Measurements from ENCODE around the gene HK1. TPM values are rescaled to one million over a fixed set of nuclear protein-coding genes. Genes with fewer than 3 reads are reported as not detected.
A peak's percentile ranks its signal among the peaks of the same experiment; 100 is the strongest.

The HK1 gene
- total RNA-seq, 4 donors from 2014 or later: 27.3 to 54.0 (median 30.1) TPM

DNA sequence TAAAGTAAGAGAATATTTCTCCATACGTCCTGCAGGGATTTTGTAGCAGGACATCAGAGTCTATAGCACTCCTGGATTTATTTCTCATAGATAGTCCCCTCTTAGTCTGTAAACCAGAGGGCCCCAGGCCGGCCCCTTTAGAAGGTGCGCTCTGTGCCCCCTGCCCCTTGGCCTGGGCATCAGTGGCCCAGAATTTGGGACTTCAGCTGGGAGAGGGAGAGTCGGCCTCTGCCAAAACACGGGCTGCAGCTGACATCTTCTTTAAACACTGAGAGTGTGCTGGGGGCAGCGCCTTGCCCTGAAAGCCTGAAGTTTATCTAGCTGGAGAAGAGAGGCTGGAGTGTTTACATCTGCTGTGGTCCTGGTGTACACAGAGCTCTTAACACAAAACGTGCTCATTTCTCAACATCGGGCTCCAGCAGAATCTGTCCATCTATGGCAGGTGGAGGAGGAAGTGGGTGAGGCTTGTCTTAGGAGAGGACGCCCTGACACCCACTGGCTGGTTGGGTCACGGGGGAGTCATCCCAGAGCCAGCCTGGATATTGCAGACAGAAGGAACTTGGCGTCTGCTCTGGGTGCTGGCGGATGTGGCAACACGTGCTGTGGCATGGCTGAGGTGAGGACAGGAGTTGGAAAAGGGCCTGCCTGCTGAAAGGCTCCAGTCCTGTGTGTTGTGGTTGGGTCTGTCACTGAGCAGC, 143.5 kb downstream of the HK1 start:
- H3K4me3 ChIP-seq: no peak overlapping the region
- 73 to 74% methylated on average over 13 of the region's 13 CpGs for WGBS, 2 donors

DNA sequence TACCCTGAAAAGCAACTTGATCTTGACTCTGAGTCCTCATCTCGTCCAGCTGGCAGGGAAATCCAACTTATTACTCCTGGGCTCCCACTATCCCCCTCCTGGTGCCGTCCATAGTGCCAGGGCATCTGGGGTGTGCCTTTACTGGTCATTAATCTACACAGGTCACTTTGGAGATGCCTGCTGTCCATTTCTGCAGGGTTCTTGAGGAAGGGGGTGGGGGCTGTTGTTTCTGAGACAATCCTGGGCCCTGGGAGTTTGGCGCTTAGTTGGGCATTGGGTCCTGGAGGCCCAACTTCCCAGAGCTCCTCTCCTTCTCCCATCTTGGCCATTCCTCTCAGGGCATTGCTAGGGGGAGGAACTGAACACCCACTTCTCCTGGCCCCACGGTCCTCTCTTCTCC, 144.4 kb downstream of the HK1 start:
- Histone ChIP-seq H3K4me3 (no peak overlapping the region), H3K9me3 (no peaks in the 10 kb centered on the region), H3K4me1 (peaks cover 0 to 6% (median 0%) of the 10 kb centered on the region in 4 donors), H3K27ac (no peak overlapping the region), H3K27me3 (no peaks in the 10 kb centered on the region), H3K36me3 (no peaks in the 10 kb centered on the region)
- 79 to 91% methylated on average over 4 of the region's 4 CpGs for WGBS, 2 donors
- DNase-seq (ENCODE audit: low spot score in 2 of 2): no peak
- TF ChIP-seq EP300 (IDR thresholded peaks at IDR 0.05) (no peak), POLR2A (IDR thresholded peaks at IDR 0.05) (no peak)
- TF ChIP-seq, protein P1, sequence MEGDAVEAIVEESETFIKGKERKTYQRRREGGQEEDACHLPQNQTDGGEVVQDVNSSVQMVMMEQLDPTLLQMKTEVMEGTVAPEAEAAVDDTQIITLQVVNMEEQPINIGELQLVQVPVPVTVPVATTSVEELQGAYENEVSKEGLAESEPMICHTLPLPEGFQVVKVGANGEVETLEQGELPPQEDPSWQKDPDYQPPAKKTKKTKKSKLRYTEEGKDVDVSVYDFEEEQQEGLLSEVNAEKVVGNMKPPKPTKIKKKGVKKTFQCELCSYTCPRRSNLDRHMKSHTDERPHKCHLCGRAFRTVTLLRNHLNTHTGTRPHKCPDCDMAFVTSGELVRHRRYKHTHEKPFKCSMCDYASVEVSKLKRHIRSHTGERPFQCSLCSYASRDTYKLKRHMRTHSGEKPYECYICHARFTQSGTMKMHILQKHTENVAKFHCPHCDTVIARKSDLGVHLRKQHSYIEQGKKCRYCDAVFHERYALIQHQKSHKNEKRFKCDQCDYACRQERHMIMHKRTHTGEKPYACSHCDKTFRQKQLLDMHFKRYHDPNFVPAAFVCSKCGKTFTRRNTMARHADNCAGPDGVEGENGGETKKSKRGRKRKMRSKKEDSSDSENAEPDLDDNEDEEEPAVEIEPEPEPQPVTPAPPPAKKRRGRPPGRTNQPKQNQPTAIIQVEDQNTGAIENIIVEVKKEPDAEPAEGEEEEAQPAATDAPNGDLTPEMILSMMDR (IDR thresholded peaks at IDR 0.05): no peak

More for the DNA sequence above, 143.5 kb downstream of the HK1 start:
- Histone ChIP-seq H3K4me1 (peaks cover 0 to 6% (median under 1%) of the 10 kb centered on the region in 4 donors), H3K27me3 (no peaks in the 10 kb centered on the region), H3K27ac (no peak overlapping the region), H3K9me3 (no peaks in the 10 kb centered on the region), H3K36me3 (no peaks in the 10 kb centered on the region)
- TF ChIP-seq POLR2A (IDR thresholded peaks at IDR 0.05) (no peak), EP300 (IDR thresholded peaks at IDR 0.05) (no peak)
- TF ChIP-seq, protein P1 (IDR thresholded peaks at IDR 0.05): no peak
- DNase-seq (ENCODE audit: low spot score in 2 of 2): no peak

DNA sequence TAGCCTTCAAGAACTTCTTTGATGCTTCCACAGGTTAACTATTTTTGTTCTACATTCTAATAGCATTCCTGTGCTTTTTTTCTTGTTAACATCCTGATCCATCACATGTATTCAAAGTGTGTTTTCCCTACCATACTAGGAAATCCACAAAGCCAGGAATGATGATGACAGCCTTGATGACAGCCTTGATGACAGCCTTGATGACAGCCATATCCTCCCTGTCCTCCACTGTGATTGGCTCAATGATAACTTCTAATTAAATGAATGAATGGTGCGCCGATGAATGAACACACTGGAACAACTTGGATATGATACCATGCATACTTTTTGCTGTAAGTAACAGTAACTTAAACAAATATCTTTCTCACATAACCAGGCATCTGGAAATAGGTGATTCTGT, 146.7 kb downstream of the HK1 start:
- no peak for DNase-seq (ENCODE audit: low spot score in 2 of 2)
- 97 to 100% methylated on average over 2 of the region's 2 CpGs for WGBS, 2 donors
- Histone ChIP-seq H3K4me3 (no peak overlapping the region), H3K4me1 (no peaks in the 10 kb centered on the region), H3K27ac (no peak overlapping the region), H3K36me3 (no peaks in the 10 kb centered on the region), H3K9me3 (no peaks in the 10 kb centered on the region), H3K27me3 (no peaks in the 10 kb centered on the region)
- TF ChIP-seq EP300 (IDR thresholded peaks at IDR 0.05) (no peak), POLR2A (IDR thresholded peaks at IDR 0.05) (no peak)
- TF ChIP-seq, protein P1 (IDR thresholded peaks at IDR 0.05): no peak

DNA sequence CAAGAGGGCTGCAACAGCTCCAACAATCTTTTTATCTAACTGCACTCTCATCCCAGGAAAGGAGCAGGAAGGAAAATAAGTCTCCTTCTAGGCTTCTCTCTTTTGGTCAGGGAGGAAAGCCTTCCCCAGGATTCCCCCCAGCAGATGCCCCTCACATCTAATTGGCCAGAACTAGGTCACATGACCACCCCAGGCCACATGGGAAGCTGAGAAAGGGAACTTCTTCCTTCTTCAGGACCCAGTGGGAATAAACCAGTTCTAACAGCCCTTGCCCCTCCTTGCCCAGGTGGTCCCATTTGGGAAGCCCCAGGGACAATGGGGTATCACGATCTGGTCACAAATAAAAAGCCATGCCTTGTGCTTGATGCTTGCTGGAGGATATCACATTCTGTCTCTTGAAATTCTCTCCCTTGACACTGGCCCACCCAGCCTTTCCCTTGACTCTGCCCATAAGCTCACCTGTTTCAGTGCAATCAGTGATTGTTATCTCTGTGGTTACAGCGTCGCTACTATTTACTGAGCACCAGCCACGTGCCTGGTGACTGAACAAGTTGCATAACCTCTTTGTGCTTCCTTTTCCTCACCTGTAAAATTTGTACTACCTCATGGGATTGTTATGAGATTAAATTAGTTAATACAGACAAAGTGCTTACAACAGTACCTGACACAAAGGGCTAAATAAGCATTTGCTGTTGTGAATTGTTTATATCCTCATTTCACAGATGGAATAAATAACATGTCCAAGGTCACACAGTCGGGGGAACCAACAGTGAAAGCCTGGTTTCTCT, 147.4 kb downstream of the HK1 start:
- H3K27me3 ChIP-seq: no peaks in the 10 kb centered on the region
- no peaks in the 10 kb centered on the region for H3K9me3 ChIP-seq
- TF ChIP-seq, protein P1 (IDR thresholded peaks at IDR 0.05): no peak
- TF ChIP-seq EP300 (IDR thresholded peaks at IDR 0.05) (no peak), POLR2A (IDR thresholded peaks at IDR 0.05) (no peak)
- no peaks in the 10 kb centered on the region for H3K4me1 ChIP-seq
- no peak overlapping the region for H3K4me3 ChIP-seq
- H3K27ac ChIP-seq: peak overlapping the region in 1 of 4 donors; percentile 52
- no peaks in the 10 kb centered on the region for H3K36me3 ChIP-seq
- DNase-seq (ENCODE audit: low spot score in 2 of 2): no peak
- WGBS, 2 donors: 75 to 78% methylated on average over 5 of the region's 5 CpGs

DNA sequence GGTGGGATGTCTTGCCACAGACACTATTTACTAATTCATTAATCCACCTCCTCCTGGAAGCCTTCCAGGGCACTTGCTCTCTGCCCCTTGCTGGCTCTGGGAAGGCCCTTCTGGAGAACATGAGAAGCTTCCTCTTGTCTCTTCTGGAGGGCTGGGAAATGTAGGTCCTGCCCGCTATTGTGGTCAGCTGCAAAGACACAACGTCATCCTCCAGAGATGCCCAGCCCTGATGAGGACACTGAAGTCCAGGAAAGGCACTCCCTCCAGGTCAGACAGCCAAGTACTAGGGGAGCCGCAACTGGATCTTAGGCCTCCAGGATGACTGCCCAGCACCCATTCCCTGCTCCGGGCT, 148.1 kb downstream of the HK1 start:
- peak overlapping the region in 1 of 4 donors; percentile 52 for H3K27ac ChIP-seq
- 82 to 93% methylated on average over 3 to 4 of the region's 4 CpGs for WGBS, 2 donors
- TF ChIP-seq EP300 (IDR thresholded peaks at IDR 0.05) (no peak), POLR2A (IDR thresholded peaks at IDR 0.05) (no peak)
- TF ChIP-seq, protein P1 (IDR thresholded peaks at IDR 0.05): no peak
- no peak for DNase-seq (ENCODE audit: low spot score in 2 of 2)
- H3K27me3 ChIP-seq: no peaks in the 10 kb centered on the region
- no peaks in the 10 kb centered on the region for H3K4me1 ChIP-seq
- H3K4me3 ChIP-seq: no peak overlapping the region
- H3K9me3 ChIP-seq: no peaks in the 10 kb centered on the region
- H3K36me3 ChIP-seq: no peaks in the 10 kb centered on the region

All from tibial nerve (tissue), 4 donors.